ENCODE data around the gene DCBLD2. TPM values are rescaled to one million over a fixed set of nuclear protein-coding genes. Genes with fewer than 3 reads are reported as not detected.
A peak's percentile ranks its signal among the peaks of the same experiment; 100 is the strongest.

DCBLD2 gene
- total RNA-seq, 1 donor: 370 TPM

DNA sequence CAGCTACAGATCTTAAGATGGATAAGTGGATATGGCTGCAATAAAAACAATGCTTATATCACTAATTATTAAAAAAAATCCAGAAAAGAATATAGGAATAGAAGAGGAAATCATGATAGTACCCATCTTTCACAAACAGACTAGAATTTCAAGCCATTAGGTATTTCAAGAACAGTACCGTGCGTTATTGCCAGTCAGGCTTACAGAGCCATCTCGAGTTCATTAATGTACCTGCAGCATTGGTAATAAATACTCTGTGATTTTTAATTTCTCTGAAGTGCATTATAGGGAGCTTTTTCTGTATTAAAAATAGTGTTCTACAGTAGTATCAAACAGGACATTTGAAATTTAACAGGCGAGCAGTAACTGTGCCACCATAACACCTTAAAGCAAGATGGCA, 102.7 kb downstream of the DCBLD2 start:
- DNase-seq (ENCODE audit: low read depth): no peak
- TF ChIP-seq, protein P1, sequence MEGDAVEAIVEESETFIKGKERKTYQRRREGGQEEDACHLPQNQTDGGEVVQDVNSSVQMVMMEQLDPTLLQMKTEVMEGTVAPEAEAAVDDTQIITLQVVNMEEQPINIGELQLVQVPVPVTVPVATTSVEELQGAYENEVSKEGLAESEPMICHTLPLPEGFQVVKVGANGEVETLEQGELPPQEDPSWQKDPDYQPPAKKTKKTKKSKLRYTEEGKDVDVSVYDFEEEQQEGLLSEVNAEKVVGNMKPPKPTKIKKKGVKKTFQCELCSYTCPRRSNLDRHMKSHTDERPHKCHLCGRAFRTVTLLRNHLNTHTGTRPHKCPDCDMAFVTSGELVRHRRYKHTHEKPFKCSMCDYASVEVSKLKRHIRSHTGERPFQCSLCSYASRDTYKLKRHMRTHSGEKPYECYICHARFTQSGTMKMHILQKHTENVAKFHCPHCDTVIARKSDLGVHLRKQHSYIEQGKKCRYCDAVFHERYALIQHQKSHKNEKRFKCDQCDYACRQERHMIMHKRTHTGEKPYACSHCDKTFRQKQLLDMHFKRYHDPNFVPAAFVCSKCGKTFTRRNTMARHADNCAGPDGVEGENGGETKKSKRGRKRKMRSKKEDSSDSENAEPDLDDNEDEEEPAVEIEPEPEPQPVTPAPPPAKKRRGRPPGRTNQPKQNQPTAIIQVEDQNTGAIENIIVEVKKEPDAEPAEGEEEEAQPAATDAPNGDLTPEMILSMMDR (IDR thresholded peaks at IDR 0.05; ENCODE audit: insufficient read depth, low read length): no peak
- H3K4me3 ChIP-seq (ENCODE audit: low read depth, low read length): no peak overlapping the region

DNA sequence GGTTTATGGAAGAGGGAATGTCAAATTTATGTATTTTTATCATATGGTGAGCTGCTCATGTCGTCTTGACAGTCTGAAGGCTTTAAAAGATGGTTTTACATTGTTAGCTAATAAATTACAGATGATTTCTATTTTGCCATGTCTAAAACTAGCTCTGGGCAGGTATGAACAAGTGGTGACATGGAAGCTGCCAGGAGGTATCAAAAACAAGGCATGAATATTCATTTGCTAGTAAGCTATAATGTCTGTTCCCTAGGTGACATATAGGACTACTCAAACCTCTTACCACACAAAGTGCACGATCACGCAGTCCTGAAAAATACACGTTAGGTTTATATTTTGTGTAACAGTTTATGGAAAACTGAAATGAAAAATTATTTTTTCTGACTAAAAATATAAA, 103.6 kb downstream of the DCBLD2 start:
- no peak overlapping the region for H3K4me3 ChIP-seq (ENCODE audit: low read depth, low read length)
- no peak for DNase-seq (ENCODE audit: low read depth)
- TF ChIP-seq, protein P1 (IDR thresholded peaks at IDR 0.05; ENCODE audit: insufficient read depth, low read length): no peak

DNA sequence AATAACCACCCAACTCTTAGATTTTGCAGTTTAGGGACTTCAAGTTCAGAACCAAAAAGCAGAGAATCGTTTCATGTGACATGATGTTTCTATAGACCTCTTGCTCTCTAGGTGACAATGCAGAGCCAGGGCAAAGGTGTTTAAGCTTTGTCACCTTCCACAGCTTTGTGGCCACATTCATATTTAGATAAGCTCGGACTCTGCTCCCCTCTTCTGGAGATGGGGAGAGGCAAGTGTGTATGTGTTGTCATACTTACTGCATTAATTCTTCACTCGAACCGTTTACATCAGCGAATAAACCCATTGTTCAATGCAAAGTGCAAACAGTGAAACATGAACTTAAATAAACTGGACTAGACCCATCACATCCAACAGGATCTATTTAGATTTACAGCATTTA, 105.2 kb downstream of the DCBLD2 start:
- H3K4me3 ChIP-seq (ENCODE audit: low read depth, low read length): no peak overlapping the region
- DNase-seq (ENCODE audit: low read depth): no peak
- TF ChIP-seq, protein P1 (IDR thresholded peaks at IDR 0.05; ENCODE audit: insufficient read depth, low read length): no peak

DNA sequence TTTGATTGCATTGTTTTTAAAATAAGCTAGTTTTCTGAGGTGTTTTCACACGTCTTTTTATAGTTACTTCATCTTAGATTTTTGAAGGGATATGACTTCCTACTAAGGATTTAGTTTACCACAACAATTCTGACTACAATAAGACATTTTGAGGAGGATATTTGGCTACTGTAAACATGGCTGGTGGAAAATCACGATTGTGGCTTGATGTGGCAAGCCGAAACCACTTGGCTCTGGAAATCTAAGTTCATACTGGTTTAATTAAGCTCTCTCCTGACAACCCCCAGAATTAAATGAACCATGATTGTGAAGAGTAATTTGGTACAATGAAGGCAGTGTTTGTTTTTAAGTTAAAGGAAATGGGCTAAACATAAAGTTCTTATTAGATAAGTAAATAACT, 107.5 kb downstream of the DCBLD2 start:
- no peak overlapping the region for H3K4me3 ChIP-seq (ENCODE audit: low read depth, low read length)
- TF ChIP-seq, protein P1 (IDR thresholded peaks at IDR 0.05; ENCODE audit: insufficient read depth, low read length): no peak
- no peak for DNase-seq (ENCODE audit: low read depth)

DNA sequence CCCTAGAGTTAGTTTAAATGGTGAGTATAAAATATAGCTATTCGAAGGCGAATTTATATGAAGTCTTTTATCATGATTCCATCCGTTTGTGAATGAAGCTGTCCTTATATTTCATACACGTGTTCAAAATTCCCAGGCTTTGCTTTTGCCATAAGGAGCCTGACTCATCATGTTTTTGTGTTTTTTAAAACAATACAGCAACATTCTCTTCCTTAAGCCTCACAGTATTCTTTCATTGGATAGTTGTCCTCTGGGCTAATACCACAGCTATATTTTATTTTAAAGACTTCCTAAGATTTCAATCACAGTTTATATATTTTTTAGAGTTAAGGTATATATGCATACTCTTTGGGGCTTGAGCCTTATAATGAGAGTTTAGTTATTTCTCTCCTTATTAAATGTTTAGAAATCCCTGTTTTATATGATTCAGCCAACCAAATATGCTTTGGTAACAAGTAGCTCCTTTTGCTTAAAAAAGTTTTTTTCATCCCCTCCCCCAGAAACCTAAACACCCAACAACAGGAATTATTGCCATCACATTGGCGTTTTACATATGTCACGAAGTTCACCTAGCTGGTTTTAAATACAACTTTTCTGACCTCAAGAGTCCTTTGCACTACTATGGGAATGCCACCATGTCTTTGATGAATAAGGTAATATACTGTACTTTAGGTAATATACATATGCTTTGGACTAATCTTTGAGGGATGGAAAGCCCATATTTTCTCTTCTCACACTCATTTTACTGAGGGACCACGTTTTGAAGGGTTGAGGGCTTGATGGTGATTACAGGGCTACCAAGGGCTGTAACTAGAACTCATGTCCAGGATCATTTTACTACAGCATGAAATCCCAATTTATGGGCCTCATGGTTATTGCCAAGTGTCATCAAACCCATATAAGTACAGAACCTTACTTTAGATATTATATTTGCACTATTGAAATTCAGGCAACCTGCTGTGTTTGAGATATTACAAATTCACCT, 109.9 kb downstream of the DCBLD2 start:
- TF ChIP-seq, protein P1 (IDR thresholded peaks at IDR 0.05; ENCODE audit: insufficient read depth, low read length): no peak
- DNase-seq (ENCODE audit: low read depth): peak; percentile 42
- no peak overlapping the region for H3K4me3 ChIP-seq (ENCODE audit: low read depth, low read length)

DNA sequence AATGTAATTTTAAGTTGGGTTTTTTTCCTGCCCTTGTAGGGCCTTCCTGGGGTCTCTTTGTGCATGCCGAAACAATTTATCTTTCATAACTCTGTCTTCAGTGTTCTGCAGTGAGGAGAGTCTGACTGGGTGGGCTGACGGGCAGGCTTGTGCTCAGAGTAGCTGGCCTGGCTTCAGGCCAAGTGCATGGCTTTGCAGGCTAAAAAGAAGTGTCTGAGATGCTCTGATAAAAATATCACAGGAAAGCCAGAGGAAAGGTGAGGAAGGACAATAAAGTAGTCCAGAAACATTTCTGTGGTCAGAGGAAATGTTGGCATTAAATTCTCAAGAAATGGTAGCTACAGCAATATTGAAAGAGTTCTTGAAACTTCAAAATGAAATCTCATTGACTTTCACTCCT, 112.8 kb downstream of the DCBLD2 start:
- DNase-seq (ENCODE audit: low read depth): no peak
- H3K4me3 ChIP-seq (ENCODE audit: low read depth, low read length): no peak overlapping the region
- TF ChIP-seq, protein P1 (IDR thresholded peaks at IDR 0.05; ENCODE audit: insufficient read depth, low read length): no peak

Data from fibroblast of the aortic adventitia (primary cell).